HUDEP-2 (cell line): ENCODE results near the gene ITGB3.

Source experiments
- DNase-seq, 76 experiments: peaks; one replicate each; lab custom pipeline; 2025; ENCODE audit not compliant: unreplicated experiment in 76 of 76; lab: John Stamatoyannopoulos, UW

ITGB3 gene

GRCh38 chr17:47295037-47295873, 41.6 kb downstream of the ITGB3 start:
- no peak for DNase-seq

GRCh38 chr17:47295874-47296255, 42.2 kb downstream of the ITGB3 start:
- DNase-seq: no peak

DNA sequence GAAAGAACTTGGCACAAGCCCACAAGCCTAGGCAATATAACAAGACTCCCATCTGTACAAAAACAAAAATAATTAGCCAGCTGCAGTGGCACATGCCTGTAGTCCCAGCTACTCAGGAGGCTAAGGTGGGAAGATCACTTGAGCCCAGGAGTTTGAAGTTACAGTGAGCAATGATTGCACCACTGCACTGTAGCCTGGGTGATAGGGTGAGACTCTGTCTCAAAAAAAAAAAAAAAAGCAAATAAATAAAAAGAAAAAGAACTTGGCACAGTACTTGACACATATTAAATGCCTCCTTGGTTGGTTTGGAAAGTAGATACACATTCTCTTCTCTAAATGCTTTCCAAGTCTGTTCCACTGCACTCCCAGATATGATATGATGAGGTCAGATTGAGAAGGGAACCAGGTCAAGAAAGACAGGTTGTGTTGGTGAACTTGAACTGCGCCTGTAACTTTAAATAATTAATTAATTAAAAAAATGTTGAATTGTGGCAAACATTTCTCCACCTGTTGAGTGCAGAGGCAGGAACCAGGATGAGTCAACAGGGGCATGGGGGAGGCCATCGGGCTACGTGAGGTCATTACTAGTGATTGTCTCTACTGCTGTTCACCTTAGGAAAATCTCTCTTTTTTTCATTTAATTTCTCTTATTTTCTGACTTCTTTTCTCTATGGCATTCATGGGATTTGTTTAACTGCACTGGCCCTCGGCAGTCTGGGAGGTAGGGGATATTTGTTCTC, 44.2 kb downstream of the ITGB3 start:
- DNase-seq: no peak

GRCh38 chr17:47298712-47299111, 45.1 kb downstream of the ITGB3 start:
- DNase-seq: no peak

DNA sequence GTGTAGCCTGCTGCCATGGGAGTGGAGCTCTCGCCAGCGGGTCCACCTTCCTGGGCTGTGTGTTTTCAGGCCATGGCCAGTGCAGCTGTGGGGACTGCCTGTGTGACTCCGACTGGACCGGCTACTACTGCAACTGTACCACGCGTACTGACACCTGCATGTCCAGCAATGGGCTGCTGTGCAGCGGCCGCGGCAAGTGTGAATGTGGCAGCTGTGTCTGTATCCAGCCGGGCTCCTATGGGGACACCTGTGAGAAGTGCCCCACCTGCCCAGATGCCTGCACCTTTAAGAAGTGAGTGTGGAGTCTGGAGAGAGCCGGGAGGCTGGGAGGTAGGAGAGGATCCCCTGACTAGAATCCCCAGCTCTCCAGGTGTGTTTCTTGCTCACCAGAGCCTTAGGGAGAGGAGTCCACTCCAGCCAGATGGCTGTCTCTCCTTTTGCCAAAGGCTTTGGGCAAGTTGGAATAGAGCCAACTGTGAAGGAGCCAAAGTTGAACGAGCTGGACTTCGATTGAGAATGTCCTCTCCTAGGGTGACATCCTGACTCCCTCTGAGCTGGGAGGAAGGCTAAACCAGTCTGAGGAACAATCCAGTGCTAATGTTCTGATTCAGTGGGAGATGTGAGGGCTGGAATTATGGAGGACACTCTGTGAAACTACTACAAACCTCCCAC, 45.7 kb downstream of the ITGB3 start:
- no peak for DNase-seq

GRCh38 chr17:47300718-47301117, 47.1 kb downstream of the ITGB3 start:
- no peak for DNase-seq

DNA sequence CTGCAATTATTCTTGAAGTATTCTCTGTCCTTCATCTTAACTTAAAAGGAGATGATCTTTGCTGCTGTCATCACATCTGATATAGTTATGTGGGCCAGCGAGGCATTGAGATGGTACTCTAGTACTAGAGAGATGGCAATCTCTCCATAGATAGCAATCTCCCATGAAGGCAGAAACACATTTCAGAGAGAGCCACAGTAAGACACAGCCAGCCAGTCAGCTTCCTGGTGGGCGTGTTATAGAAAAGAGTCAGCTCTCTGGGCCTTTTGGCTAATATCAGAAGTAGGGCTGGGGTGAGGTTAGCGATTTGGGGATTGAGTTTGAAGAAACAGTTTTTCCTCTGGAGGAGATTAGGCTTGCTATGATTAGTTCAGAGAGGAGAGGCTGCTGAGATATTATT, 47.5 kb downstream of the ITGB3 start:
- DNase-seq: peak in 1 of 76 experiments; percentile 18

DNA sequence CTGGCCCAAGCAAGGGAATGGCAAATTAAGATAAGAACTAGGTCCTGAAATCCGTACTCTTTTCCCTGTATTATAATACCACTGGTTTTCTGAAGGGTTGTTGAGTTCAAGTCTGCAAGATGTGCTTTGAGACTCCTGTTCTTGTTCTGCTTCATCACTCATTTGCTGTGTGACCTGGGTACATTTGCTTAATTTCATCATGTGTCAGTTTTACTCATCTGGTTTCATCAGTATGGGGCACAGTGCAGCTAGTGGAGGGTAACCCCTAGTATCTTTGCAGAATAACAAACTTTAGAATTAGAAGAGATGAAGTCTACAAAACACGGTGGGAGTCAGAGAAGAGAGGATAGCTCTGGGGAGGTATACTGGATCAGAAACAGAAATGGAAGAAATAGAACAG, 48.2 kb downstream of the ITGB3 start:
- no peak for DNase-seq

DNA sequence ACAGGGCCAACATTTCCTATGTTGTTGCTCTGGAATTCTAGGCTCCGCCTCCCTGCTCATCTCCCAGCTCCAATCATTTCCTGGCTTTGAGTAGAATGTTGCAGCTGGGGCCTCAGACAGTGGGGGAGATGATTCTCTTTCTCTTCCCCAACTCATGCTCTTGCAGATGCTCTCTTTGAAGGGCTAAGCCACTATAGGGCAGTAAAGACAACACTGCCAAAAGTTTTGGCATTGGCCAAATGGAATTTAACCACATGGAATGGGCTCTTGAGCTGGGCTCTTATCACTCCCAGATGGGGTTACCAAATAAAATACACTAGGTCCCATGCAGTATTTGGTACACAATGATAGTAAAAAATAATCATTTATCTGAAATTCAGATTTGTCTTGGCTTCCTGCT, 50.6 kb downstream of the ITGB3 start:
- DNase-seq: no peak

DNA sequence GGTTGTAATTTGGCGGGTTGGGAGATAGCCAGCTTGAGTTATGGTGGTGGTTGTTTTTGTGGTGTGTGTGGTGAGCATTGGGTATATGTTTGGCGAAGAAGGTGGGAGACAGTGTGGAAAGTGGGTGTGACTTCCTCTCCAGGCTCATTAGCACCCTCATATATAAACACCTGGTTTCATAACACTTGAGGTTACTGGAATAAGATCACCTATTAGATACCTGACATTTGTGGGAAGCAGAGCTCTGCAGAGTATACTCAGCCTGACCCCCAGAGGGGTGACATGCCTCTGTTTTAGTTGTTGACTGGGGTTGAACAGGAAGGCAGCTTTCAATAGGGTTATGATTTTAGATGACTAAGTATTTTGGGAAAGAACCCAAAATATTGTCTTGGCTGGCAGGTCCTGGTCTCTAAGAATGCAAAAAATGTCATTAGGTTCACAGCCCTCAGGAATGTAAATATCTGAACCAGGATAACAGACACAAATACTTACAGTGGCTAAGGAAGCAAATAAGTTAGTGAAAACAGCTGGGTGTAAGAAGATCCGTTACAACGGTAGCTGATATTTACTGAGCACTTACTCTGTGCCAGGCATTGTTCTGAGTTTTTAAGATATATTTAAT, 51.8 kb downstream of the ITGB3 start:
- DNase-seq: no peak

DNA sequence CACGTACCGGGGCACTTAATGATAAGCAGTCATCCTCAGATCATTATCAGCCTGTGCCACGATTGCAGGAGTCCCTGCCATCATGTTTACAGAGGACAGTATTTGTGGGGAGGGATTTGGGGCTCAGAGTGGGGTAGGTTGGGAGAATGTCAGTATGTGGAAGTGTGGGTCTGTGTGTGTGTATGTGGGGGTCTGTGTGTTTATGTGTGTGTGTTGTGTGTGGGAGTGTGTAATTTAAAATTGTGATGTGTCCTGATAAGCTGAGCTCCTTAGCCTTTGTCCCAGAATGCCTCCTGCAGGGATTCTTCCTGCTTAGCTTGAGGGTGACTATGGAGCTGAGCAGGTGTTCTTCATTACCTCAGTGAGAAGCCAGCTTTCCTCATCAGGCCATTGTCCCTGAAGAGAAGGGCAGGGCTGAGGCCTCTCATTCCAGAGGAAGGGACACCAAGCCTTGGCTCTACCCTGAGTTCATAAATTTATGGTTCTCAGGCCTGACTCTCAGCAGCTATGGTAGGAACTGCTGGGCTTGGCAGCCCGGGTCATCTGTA, 56.6 kb downstream of the ITGB3 start:
- DNase-seq: no peak

GRCh38 chr17:47311420-47311819, 57.8 kb downstream of the ITGB3 start:
- DNase-seq: no peak

DNA sequence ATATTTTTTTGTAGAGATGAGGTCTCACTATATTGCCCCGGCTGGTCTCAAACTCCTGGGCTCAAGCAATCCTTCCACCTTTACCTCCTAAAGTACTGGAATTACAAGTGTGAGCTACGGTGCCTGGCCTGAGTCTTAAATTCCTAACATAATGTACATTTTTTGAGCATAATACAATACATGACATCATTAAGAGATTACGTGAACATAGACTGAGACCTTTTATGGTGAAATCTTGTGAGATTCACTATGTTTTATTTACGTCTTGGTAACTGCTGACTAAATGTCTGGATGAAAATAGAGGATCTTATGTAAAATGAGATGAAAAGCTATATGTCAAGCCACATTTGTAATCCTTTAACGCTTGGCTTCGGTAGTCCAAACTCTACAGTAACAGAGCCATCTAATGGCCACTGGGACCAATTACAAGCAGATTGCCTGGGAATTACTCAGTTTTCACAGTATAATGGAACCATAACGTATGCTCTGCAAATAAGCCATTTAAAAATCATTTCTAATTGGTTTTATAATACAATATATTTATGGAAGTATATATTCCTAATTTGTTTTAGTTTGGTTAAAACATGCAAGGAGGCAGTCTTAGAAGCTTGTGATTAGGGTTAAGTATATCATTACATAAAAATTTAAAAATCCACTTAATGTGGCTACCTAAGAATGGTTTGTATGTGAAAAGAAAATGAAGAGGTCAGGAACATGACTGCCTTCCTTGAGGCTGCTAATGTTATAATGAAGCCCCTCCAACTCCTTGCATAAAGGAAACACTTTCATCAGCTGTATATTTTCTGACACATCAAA, 62.0 kb downstream of the ITGB3 start:
- peak in 35 of 76 experiments; percentile 7 to 73 (median 42) for DNase-seq

- no peak for DNase-seq
These were observed 62.7 kb downstream of the ITGB3 start for GRCh38 chr17:47316311-47316710.

- DNase-seq: no peak
These were observed 63.5 kb downstream of the ITGB3 start for GRCh38 chr17:47317119-47317518.

- no peak for DNase-seq
These were observed 64.7 kb downstream of the ITGB3 start for GRCh38 chr17:47318197-47318918.

DNA sequence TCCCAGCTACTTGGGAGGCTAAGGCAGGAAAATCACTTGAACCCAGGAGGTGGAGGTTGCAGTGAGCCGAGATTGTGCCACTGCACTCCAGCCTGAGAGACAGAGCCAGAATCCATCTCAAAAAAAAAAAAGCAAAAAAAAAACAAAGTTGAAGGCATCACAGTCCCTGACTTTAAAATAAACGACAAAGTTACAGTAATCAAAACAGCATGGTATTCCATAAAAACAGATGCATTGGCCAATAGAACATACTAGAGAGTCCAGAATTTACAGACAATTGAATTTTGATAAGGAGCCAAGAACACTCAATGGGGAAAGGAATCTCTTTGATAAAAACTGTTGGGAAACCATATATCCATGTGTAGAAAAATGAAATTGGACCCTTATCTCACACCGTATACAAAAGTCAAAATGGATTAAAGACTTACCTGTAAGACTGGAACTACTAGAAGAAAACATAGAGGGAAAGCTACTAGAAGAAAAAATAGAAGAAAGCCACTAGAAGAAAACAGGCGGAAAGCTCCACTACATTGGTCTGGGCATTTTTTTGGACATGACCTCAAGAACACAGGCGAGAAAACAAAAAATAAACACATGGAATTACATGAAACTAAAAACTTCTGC, 67.4 kb downstream of the ITGB3 start:
- no peak for DNase-seq

GRCh38 chr17:47323382-47324223, 70.0 kb downstream of the ITGB3 start, which contains the start of gene EFCAB13:
Gene EFCAB13 (plus strand): TSS chr17:47323955. CDS start chr17:47328354, 4,399 bp downstream.
- peak in 75 of 76 experiments; percentile 26 to 97 (median 91) for DNase-seq
